Measurements from ENCODE around the gene AMT.

Gene AMT

GRCh38 chr3:49387721-49388120, 34.6 kb downstream of the AMT start:
- no peak for DNase-seq

DNA sequence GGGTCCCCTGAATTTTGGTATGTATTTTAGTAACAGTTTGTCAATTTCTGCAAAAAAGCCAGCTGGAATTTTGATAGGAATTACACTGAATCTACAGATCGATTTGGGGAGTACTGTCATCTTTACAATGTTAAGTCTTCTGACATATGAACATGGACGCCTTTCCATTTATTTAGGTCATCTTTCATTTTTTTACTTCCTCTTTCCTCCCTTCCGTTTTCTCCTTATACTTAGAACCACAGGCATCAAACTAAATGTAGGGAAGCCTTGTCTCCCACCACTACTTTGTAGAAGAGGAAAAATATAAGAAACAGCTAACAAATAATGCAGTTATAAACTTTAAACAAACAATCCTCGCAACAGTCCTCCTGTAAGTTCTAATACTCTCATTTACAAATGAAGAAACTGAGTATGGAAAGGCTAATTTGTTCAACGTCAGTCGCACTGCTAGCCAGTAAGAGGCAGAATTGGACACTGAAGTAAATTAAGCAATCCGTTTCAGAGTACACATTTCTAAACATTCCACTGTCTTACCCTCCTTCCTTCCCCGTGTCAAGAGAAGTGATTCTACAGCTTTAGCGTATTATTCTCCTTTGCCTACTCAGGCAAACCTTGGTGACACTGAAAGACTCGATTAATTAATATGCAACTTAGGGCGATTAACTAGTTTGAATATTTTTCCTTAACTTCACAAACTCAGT, 36.1 kb downstream of the AMT start:
- no peak for DNase-seq

DNA sequence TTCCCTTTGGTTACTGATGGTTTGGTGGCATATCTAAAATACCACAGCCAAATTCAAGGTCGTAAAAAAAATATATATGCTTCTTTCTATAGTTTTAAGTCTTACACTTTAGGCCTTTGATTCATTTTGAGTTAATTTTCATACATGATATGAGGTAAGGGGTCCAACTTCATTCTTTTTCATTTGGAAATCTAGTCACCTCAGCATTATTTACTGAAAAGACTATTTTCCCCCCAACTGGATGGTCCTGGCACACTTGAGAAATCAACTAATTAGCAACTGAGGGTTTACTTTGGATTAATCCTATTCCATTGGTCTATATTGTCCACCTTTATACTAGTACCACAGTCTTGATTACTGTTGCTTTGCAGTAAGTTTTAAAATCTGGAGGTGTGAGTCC, 36.7 kb downstream of the AMT start:
- no peak for DNase-seq

DNA sequence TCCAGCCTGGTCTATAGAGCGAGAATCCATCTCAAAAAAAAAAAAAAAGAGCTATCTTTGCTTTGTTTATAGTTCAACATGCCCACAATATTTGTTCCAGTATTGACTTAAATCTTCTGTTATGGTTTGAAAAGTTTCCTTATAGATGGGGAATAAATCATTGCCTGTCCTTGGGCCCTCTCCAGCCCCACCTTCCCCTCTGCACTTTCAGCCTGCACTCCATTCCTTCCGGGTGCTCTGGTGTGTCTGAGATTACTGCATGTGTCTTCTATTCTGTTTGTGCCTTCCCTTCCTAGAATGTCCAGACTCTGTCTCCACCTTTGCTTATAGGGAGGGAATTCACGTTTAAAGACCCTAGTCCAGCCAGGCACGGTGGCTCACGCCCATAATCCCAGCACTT, 38.9 kb downstream of the AMT start:
- DNase-seq: no peak

GRCh38 chr3:49378249-49378895, 43.9 kb downstream of the AMT start:
- DNase-seq: no peak

DNA sequence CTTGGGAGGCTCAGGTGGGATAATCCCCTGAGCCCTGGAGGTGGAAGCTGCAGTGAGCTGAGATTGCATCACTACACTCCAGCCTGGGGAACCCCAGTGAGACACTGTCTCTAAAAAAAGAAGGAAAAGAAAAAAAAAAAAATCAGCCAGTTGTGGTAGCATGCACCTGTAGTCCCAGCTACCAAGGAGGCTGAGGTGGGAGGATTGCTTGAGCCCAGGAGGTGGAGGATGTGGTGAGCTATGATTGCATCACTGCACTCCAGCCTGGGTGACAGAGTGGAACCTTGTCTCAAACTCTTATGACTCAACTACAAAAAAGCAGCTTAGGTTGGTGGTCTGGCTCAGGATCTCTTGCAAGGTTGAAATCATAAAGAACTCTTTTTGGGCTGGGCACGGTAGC, 44.8 kb downstream of the AMT start:
- no peak for DNase-seq

DNA sequence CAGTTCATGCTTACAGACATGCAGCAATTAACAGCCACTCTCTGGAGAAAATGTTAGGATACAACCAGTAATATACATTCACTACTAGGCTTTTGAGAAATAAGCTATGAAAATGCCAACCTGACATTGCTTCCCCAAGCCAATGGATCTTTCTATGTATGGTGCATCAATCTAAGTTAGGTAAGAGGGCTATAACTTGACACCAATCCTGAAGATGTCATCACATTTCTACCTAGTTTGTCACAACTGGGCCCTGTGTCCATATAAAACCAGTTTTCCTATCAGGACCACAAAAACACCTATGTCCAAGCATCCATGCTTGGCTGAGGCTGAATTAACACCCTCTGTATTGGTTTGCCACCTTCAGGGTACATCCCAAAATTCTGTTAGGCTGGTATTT, 50.3 kb downstream of the AMT start:
- no peak for DNase-seq

- DNase-seq: no peak
Measured at GRCh38 chr3:49370585-49371290, 51.5 kb downstream of the AMT start.

Measured in NCI-H1105 treated with DMSO at 0.1 percent for 48 hours (cell line).